Keratinocyte (primary cell): Measurements from ENCODE around the gene C3orf33.

Experiments used
- CTCF ChIP-seq, 3 experiments: IDR thresholded peaks in 1 of 3; conservative IDR thresholded peaks in 1 of 3; optimal IDR thresholded peaks in 1 of 3; 2 replicates in 2 of 3; 3 replicates in 1 of 3; pipeline versions ENCODE3 to v1.5.1; 2011; ENCODE audit warnings: low read length in 3 of 3, mild to moderate bottlenecking in 3 of 3, moderate library complexity in 2 of 3, control low read depth in 1 of 3, inconsistent platforms in 1 of 3; ENCODE audit not compliant: insufficient read depth in 2 of 3; ENCODE audit errors: extremely low read depth in 1 of 3
- EZH2 ChIP-seq: IDR thresholded peaks from one replicate; pipeline ENCODE4 v1.6.1; 2012; ENCODE audit warnings: inconsistent platforms, mild to moderate bottlenecking, low read length, moderate library complexity

DNA sequence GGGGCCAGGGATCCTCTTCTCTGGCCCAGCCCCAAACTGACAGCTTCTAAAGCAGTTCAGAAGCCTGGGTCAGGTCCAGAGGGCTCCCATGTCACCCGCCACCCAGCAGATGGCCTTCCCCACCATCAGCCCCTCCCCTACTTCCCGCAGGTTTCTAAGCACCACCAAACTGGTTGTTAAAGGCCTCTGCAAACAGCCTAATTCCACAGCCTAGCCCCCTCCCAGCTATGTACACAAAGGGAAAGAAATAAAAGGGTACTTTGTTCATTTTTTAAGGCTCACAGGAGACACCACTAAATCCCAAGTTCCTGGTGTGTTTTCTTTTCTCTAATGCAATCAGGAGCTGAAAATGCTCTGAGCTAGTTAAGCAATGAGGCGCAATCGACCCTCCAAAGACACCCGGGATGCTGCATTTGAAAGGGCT is 91.8 kb downstream of the C3orf33 start:
- TF ChIP-seq CTCF (optimal IDR thresholded peaks at IDR 0.05 in 1 of 3, IDR thresholded peaks at IDR 0.05 in 1 of 3, conservative IDR thresholded peaks at IDR 0.05 in 1 of 3; ENCODE audit: extremely low read depth in 1 of 3, insufficient read depth in 2 of 3, low read length in 3 of 3) (no peak), EZH2 (no peak)
